T-helper 2 cell treated with Interferon-gamma antibody and Interleukin-4, amounts not matched to agents 100 ng/mL and 5 ng/mL, for 36 hours (primary cell): Measurements from ENCODE around the gene PEX12. TPM values are rescaled to one million over a fixed set of nuclear protein-coding genes. Genes with fewer than 3 reads are reported as not detected.
"Not testable (repeated sequence)": the region's sequence is repeated elsewhere in the genome, so short reads cannot be mapped to it uniquely, and the experiment has no call there.

ENCODE experiments used
- intact Hi-C: fragments of 100-400 bp; cut with micrococcal nuclease; formaldehyde crosslinking; loops from one replicate; pipeline ENCODE4 v1.15.1; 2023
- total RNA-seq: library from RNA; stranded (reverse); gene quantifications from 2 replicates; pipeline ENCODE4 v1.2.3, GENCODE V29; 2022

The PEX12 gene
- 3.8 and 4.0 TPM in 2 replicates for total RNA-seq

- intact Hi-C loops = loop anchor here (1.0 to 2.0 kb wide), 4 partner anchors 9 to 336 kb away; partner anchors contain the start of genes AP2B1 and SLFN5
Observed at GRCh38 chr17:35578197-35578928, at the start of gene PEX12. Gene PEX12, minus strand, starts transcription at chr17:35578571. Its CDS starts 550 bp downstream, at chr17:35578021.

DNA sequence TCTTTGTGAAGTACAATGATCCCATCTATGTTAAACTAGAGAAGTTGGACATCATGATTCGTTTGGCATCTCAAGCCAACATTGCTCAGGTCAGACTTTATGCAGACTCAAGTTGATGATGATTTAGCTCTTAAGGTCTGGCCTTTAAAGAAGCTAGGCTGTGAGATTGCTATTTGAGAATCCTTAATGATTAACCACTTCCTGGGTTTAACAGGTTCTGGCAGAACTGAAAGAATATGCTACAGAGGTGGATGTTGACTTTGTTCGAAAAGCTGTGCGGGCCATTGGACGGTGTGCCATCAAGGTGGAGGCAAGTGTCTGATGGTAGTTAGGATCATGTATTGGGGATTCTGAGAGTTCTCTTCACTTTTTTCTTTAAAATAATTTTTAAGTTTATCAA, 49.0 kb upstream of the PEX12 start:
- intact Hi-C loops = no loop called here

DNA sequence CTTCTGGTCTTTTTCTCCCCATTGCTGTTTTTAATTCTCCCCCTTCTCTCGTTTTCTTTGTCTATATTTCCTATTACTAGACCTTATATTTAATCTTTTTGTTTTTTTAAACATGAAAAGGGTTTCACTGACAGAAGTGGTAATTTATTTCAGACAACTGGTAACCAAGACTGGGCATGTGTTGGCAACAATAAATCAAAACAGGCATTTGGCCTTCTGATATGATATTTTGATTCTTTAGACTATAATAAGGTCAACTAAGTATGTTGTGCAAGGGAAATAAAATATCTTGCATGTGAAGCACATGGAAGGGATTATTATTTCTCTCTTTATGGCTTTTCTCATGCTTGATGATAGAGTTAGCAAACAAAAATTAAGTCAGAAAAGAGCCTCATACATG, 43.4 kb upstream of the PEX12 start:
- intact Hi-C loops = no loop called here

GRCh38 chr17:35618628-35619027, 40.3 kb upstream of the PEX12 start:
- intact Hi-C loops = no loop called here

DNA sequence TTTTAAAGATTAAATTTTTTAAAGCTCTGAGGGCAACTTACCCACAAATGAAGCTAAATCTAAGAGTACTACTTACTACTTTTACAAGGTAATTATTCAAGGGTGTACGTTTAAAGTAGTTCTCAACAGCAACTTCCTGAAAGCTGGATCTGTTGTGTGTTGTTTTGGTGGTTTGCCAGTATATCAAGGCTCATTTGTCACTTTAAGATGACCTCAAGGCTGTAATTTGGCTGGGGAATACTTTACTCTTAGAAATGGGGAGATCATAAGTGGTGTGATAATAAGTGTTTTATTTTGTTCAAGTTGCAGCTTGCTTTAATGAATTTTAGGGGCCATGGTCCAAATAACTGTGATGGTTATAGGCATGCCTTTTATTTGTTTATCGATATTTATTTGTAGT, 39.1 kb upstream of the PEX12 start:
- intact Hi-C loops = no loop called here

- intact Hi-C loops = no loop called here
Observed at GRCh38 chr17:35616536-35616935, 38.2 kb upstream of the PEX12 start.

GRCh38 chr17:35614810-35615209, 36.4 kb upstream of the PEX12 start:
- intact Hi-C loops = no loop called here

DNA sequence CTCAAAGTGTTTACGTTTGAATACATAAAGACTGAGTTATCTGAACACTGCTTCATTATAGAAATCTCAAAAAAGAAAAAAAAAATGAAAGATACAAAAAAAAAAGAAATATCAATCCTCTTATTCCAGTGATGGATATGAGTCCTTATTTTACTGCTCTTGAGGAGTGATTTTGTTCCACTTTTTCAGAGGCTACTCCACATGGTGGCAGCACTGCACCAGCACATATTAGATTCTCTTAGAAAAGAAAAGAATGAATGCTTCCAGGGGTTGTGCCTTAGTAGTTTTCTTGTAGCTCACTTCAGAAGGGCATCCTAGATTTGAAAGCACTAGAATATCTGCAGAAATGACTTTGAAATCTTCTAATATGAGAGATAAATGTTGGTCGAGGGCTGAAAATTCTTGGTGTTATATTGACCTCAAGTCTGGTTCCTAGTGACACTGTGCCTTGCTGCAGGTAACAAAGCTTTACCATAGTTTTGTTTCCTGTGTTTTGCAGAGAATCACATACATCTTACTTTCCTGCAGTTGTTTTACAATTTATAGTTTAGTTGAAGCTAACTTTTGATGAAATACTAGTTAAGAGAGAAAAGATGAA, 34.7 kb upstream of the PEX12 start:
- intact Hi-C loops = loop anchor here (1.0 kb wide), 1 partner anchor 134 kb away; no protein-coding TSS in a partner anchor

- intact Hi-C loops = not testable (repeated sequence)
Observed at GRCh38 chr17:35610746-35611145, 32.4 kb upstream of the PEX12 start.

GRCh38 chr17:35609831-35610230, 31.5 kb upstream of the PEX12 start:
- intact Hi-C loops = no loop called here

- intact Hi-C loops = no loop called here
Observed at GRCh38 chr17:35607239-35607847, 29.0 kb upstream of the PEX12 start.

GRCh38 chr17:35605678-35606077, 27.3 kb upstream of the PEX12 start:
- intact Hi-C loops = no loop called here

DNA sequence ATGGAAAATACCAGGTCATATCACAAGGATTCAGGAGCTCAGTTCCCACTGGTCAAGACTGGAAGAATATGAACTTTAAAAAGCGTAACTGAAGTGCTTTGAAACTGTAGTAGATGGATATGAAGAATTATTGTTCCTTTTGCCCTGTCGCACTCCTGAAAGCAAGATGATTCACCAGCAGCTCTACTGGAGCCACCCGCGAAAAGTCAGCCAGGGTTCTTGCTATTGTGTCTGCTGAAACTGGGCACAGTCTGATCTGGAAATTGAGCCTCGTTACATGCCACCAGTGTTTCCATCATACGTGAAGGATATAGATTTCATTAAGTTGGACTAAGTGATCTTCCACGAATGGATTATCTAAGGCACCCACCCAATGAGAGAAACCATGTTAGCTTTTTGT, 25.3 kb upstream of the PEX12 start:
- intact Hi-C loops = no loop called here

GRCh38 chr17:35597604-35598003, 19.2 kb upstream of the PEX12 start:
- intact Hi-C loops = no loop called here

GRCh38 chr17:35596530-35597233, 18.3 kb upstream of the PEX12 start:
- intact Hi-C loops = no loop called here

- intact Hi-C loops = no loop called here
Observed at GRCh38 chr17:35596072-35596471, 17.7 kb upstream of the PEX12 start.

GRCh38 chr17:35588196-35588920, 10.0 kb upstream of the PEX12 start:
- intact Hi-C loops = loop anchor here (1.0 to 5.0 kb wide), 2 partner anchors 346 to 446 kb away; partner anchors contain the start of gene NLE1

DNA sequence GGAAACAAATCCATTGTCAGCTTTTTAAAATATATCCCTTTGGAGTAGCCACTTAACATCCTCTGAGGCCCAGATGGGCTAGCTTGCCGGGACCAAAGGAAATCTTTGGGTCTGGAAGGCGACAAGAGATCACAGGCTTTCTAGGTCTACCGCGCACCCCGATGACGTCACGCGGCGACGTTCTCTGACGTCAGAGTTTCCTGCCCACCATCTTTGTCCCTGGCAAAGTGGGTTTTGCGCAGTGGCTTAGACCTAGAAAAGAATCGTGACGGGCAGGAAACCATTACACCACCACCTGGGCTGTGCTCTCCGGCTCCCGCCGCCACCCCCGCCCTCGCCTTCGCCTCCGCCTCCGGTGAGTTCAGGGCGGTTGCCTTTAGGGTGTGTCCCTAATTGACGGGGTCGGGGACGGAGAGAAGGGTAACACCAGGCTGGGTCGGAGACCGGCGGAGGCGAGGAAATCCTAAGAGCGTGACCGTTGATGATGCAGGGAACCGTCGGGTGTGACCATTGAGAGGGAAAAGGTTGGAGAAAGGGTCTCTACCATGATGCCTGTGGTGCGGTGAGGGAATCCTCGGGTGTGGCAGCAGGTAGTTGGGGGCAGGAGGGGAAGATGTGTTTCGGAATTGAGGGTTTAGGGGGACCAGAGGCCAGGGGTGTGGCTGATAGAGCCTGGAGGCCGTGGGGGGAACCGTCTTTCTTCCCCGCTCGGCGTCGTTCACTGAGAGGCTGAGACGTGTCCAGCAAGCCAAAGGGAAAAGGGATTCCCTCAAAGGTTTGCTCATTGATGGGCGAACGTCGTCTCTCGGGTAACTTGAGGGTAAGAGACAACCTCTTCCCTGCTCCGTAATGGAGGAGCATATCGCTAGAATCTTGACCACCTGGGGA, 8.9 kb upstream of the PEX12 start, which contains the start of gene AP2B1:
Gene AP2B1 (plus strand): TSS at position 249 of the 888 bp plus-strand sequence. CDS start 6,709 bp downstream, outside the sequence.
- intact Hi-C loops = loop anchor here (1.0 to 5.0 kb wide), 5 partner anchors 9 to 627 kb away; partner anchors contain the start of genes CCT6B, NLE1, PEX12 and ZNF830

- intact Hi-C loops = loop anchor here (1.0 to 5.0 kb wide), 5 partner anchors 8 to 626 kb away; partner anchors contain the start of genes CCT6B, NLE1, PEX12 and ZNF830
Observed at GRCh38 chr17:35586569-35587073, 8.2 kb upstream of the PEX12 start.
